ENCODE measurements around the gene SFXN1. TPM values are rescaled to one million over a fixed set of nuclear protein-coding genes. Genes with fewer than 3 reads are reported as not detected.

Gene SFXN1
- total RNA-seq, 1 donor from 2014 or later: 72.5 TPM

GRCh38 chr5:175576096-175576495 lies 97.7 kb downstream of the SFXN1 start:
- no peak for DNase-seq

- no peak for DNase-seq
Measured at GRCh38 chr5:175576591-175576990, 98.2 kb downstream of the SFXN1 start.

Other genes with a start within 250 kb of the SFXN1 start
- gene DRD1, start 34.4 kb upstream of the SFXN1 start, total RNA-seq: 6.1 TPM
- 6.9 TPM for gene HRH2, start 179.5 kb downstream of the SFXN1 start, total RNA-seq

Measured in occipital lobe (tissue), 2 donors.